Endothelial cell of umbilical vein (primary cell): ENCODE data around the gene PHYH. TPM values are rescaled to one million over a fixed set of nuclear protein-coding genes. Genes with fewer than 3 reads are reported as not detected.

Experiments used
- BruUV-seq: library from RNA; stranded (reverse); fragments of 400-500 nt; replicated peaks from 2 replicates; lab custom pipeline; 2021; lab: Mats Ljungman, UMichigan
- CTCF ChIA-PET: fragments of 300-600, 350-600 bp; sonication (Branson Sonifier 250); formaldehyde crosslinking; loops from one replicate; lab custom pipeline; 2021; ENCODE audit warnings: antibody characterized with exemption, inconsistent platforms; lab: Charles Lee
- POLR2A ChIA-PET: fragments of 300-600, 350-600 bp; sonication (Branson Sonifier 250); formaldehyde crosslinking; loops from one replicate; lab custom pipeline; 2021; ENCODE audit warnings: antibody characterized with exemption, inconsistent platforms; lab: Charles Lee
- DNase-seq: peaks from one replicate; pipeline ENCODE4 v3.0.0-alpha.2; 2011; ENCODE audit warnings: low read depth, low spot score
- FAIRE-seq: peaks from 2 replicates; lab custom pipeline; 2011; peaks lifted over from hg19 to GRCh38; lab: Jason Lieb, UNC
- H2AFZ ChIP-seq: 2 replicates; pipeline ENCODE4 v1.6.0; 2012; ENCODE audit warnings: low read depth, low read length, control low read depth, inconsistent platforms
- H3K27ac ChIP-seq: 2 replicates; pipeline ENCODE4 v1.5.1; 2011; ENCODE audit warnings: low read depth, mild to moderate bottlenecking, control low read depth, low read length, moderate library complexity; ENCODE audit not compliant: insufficient read depth
- H3K27me3 ChIP-seq, 2 experiments: 2 replicates each; pipeline versions ENCODE4 v1.6.0 to v1.6.1; 2011; ENCODE audit warnings: low read length in 2 of 2, mixed read lengths in 1 of 2; ENCODE audit not compliant: control insufficient read depth in 2 of 2, insufficient read depth in 2 of 2
- H3K36me3 ChIP-seq, 2 experiments: 2 replicates in 1 of 2; 3 replicates in 1 of 2; pipeline ENCODE4 v1.5.1; 2011; ENCODE audit warnings: low read length in 2 of 2, mild to moderate bottlenecking in 1 of 2, moderate library complexity in 1 of 2; ENCODE audit not compliant: control insufficient read depth in 2 of 2, insufficient read depth in 2 of 2; ENCODE audit errors: extremely low read depth in 1 of 2
- H3K4me1 ChIP-seq: 3 replicates; pipeline ENCODE4 v1.5.1; 2011; ENCODE audit warnings: mild to moderate bottlenecking, low read length; ENCODE audit not compliant: control insufficient read depth, insufficient read depth; ENCODE audit errors: extremely low read depth
- H3K4me2 ChIP-seq: 2 replicates; pipeline ENCODE4 v1.6.1; 2011; ENCODE audit warnings: low read length, control low read depth, mixed read lengths; ENCODE audit not compliant: insufficient read depth
- H3K4me3 ChIP-seq, 3 experiments: fragments of 200-600 bp in 1 of 3; sonication (generic), shearing (Covaris generic) in 1 of 3; replicated peaks in 1 of 3; 2 replicates each; pipeline ENCODE4 v1.5.1; 2011 to 2016; ENCODE audit warnings: control low read depth in 3 of 3, low read length in 3 of 3, mild to moderate bottlenecking in 2 of 3, inconsistent platforms in 1 of 3, low read depth in 1 of 3, moderate library complexity in 1 of 3; ENCODE audit not compliant: insufficient read depth in 1 of 3
- H3K79me2 ChIP-seq: 2 replicates; pipeline ENCODE4 v1.6.0; 2012; ENCODE audit warnings: low read length, inconsistent platforms; ENCODE audit not compliant: control insufficient read depth, insufficient read depth
- H3K9ac ChIP-seq: replicated peaks from 2 replicates; pipeline ENCODE3; 2011; ENCODE audit warnings: low read length, control low read depth; ENCODE audit not compliant: insufficient read depth; ENCODE audit errors: extremely low read depth
- H3K9me1 ChIP-seq: replicated peaks from 3 replicates; pipeline ENCODE4 v1.6.0; 2011; ENCODE audit warnings: mild to moderate bottlenecking, low read length; ENCODE audit not compliant: control insufficient read depth, insufficient read depth; ENCODE audit errors: extremely low read depth
- H3K9me3 ChIP-seq: replicated peaks from 2 replicates; pipeline ENCODE4 v1.5.1; 2012; ENCODE audit warnings: low read length, inconsistent platforms; ENCODE audit not compliant: control insufficient read depth, insufficient read depth
- H4K20me1 ChIP-seq: replicated peaks from 2 replicates; pipeline ENCODE3; 2011; ENCODE audit warnings: mild to moderate bottlenecking, low read length; ENCODE audit not compliant: control insufficient read depth, insufficient read depth; ENCODE audit errors: extremely low read depth
- EZH2 ChIP-seq: IDR thresholded peaks from 2 replicates; pipeline ENCODE4 v1.6.1; 2012; ENCODE audit warnings: borderline replicate concordance, low read depth, mild to moderate bottlenecking, moderate library complexity, low read length, inconsistent platforms; ENCODE audit not compliant: severe bottlenecking
- FOS ChIP-seq: IDR thresholded peaks from 2 replicates; pipeline ENCODE4 v1.6.1; 2011; ENCODE audit warnings: mild to moderate bottlenecking, low read length, moderate library complexity, borderline replicate concordance; ENCODE audit not compliant: insufficient read depth
- GATA2 ChIP-seq: IDR thresholded peaks from 2 replicates; pipeline ENCODE4 v1.7.0; 2011; ENCODE audit warnings: low read depth, mild to moderate bottlenecking, moderate library complexity, mixed read lengths, low read length; ENCODE audit not compliant: insufficient read length, insufficient read depth
- JUN ChIP-seq: IDR thresholded peaks from 2 replicates; pipeline ENCODE4 v1.6.1; 2011; ENCODE audit warnings: borderline replicate concordance, low read depth; ENCODE audit not compliant: insufficient read length, insufficient read depth
- dilution Hi-C: fragments of 300-500 bp; cut with MboI; formaldehyde crosslinking; loops from one replicate; pipeline ENCODE4 v1.15.0; 2019; ENCODE audit warnings: low sequenced_read_pairs; ENCODE audit not compliant: extremely low pct_ligation_motif_present
- intact Hi-C: fragments of 100-400 bp; cut with micrococcal nuclease; formaldehyde crosslinking; loops from one replicate; pipeline ENCODE4 v1.10.0; 2022
- polyA plus RNA-seq, 4 experiments: library from polyadenylated mRNA; depleted of rRNA in 3 of 4; stranded (reverse) in 3 of 4; unstranded in 1 of 4; fragments of >200 nt; gene quantifications; 2 replicates each; pipeline versions ENCODE4 v1.2.1 to v1.2.3, GENCODE V29; 2011 to 2012; ENCODE audit warnings: missing spikeins in 1 of 4
- total RNA-seq: library from RNA; stranded (reverse); gene quantifications from 2 replicates; pipeline ENCODE4 v1.2.3, GENCODE V29; 2021
- TF ChIP-seq, protein P1 (sequence below): IDR thresholded peaks from 2 replicates; pipeline ENCODE4 v1.6.1; 2011; ENCODE audit not compliant: insufficient read depth, insufficient read length
- TF ChIP-seq, protein P2 (sequence below), 2 donors: IDR thresholded peaks; 1 replicate in 1 of 2; 2 replicates in 1 of 2; pipeline ENCODE4 v1.5.1; 2011; ENCODE audit warnings: low read length in 2 of 2, mild to moderate bottlenecking in 2 of 2, moderate library complexity in 2 of 2, control low read depth in 1 of 2, inconsistent platforms in 1 of 2, low read depth in 1 of 2; ENCODE audit not compliant: insufficient read depth in 1 of 2; ENCODE audit errors: extremely low read depth in 1 of 2

Gene PHYH
- total and polyA plus RNA-seq, 2 donors (not counting 3 experiments of a cell fraction or from before 2014, with no cell fraction given): 4.7 to 9.4 TPM

DNA sequence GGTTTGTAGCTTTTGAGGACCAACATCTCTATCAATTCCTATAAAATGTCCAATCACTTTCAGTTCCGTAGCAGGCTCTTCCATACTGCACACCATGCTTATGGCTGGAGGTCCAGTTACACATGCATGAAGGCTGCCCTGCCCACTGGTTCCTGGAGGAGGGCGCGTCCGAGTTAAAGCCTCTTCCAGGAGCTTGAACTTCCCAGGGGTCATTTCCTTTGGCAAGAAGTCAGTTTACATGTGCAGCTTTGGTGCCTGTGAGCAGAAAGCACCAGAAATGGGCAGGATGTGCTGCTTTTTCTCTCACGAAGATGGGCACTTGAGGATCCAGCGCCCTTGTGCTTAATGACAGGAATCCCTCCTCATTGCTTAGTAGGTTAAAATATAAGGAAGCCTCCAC lies 17.6 kb upstream of the PHYH start:
- Histone ChIP-seq H3K4me3 (no peak overlapping the region), H3K27me3 (no peaks in the 10 kb centered on the region), H3K9me1 (no peaks in the 10 kb centered on the region), H3K27ac (no peak overlapping the region), H3K9ac (no peak overlapping the region), H4K20me1 (no peaks in the 10 kb centered on the region), H3K4me2 (no peak overlapping the region), H3K36me3 (peaks cover 0 to 9% of the 10 kb centered on the region in 2 experiments), H3K4me1 (peaks cover 4% of the 10 kb centered on the region), H3K9me3 (no peaks in the 10 kb centered on the region), H3K79me2 (no peaks in the 10 kb centered on the region), H2AFZ (no peak overlapping the region)
- DNase-seq (peak; percentile 59), FAIRE-seq (peak; percentile 58)
- dilution Hi-C loops: no loop called here
- TF ChIP-seq EZH2: no peak
- TF ChIP-seq JUN: no peak
- TF ChIP-seq, protein P1, sequence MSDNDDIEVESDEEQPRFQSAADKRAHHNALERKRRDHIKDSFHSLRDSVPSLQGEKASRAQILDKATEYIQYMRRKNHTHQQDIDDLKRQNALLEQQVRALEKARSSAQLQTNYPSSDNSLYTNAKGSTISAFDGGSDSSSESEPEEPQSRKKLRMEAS: no peak
- TF ChIP-seq, protein P2, sequence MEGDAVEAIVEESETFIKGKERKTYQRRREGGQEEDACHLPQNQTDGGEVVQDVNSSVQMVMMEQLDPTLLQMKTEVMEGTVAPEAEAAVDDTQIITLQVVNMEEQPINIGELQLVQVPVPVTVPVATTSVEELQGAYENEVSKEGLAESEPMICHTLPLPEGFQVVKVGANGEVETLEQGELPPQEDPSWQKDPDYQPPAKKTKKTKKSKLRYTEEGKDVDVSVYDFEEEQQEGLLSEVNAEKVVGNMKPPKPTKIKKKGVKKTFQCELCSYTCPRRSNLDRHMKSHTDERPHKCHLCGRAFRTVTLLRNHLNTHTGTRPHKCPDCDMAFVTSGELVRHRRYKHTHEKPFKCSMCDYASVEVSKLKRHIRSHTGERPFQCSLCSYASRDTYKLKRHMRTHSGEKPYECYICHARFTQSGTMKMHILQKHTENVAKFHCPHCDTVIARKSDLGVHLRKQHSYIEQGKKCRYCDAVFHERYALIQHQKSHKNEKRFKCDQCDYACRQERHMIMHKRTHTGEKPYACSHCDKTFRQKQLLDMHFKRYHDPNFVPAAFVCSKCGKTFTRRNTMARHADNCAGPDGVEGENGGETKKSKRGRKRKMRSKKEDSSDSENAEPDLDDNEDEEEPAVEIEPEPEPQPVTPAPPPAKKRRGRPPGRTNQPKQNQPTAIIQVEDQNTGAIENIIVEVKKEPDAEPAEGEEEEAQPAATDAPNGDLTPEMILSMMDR (IDR thresholded peaks at IDR 0.05; ENCODE audit: extremely low read depth in 1 of 2, insufficient read depth in 1 of 2, low read depth in 1 of 2, low read length in 2 of 2): no peak
- TF ChIP-seq FOS: no peak
- no peak for TF ChIP-seq GATA2
- no TSS peak for BruUV-seq
- ChIA-PET CTCF (interaction anchor here (3.9 kb wide), 1 partner anchor 14 kb away, joined by 40 read pairs; no protein-coding TSS in a partner anchor), POLR2A (interaction anchor here (0.6 to 1.2 kb wide), 3 partner anchors 15 to 18 kb away, joined by 3 read pairs; no protein-coding TSS in a partner anchor)
- intact Hi-C loops: no loop called here
